ENCODE measurements around the gene ANKRD34A.
"Not testable (repeated sequence)": the region's sequence is repeated elsewhere in the genome, so short reads cannot be mapped to it uniquely, and the experiment has no call there.

The ANKRD34A gene

DNA sequence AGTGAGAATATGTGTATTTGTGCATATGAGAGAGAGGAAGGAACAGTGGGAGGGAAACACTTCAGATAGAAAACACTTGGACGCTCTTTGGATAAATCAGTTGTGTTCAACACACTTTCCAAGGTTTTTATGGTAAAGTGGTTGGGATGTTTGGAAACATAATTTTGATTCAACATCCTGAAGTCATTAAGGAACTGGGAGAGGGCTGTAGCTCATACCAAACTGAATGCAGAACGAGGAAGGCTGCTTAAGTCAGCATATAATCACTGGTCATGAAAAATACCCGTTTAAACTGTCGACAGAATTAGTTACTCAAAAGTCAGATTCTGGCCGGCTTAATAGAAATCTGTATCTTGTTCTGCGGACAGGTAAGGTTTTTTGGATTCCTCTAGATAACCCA lies 21.5 kb downstream of the ANKRD34A start:
- DNase-seq = no peak

DNA sequence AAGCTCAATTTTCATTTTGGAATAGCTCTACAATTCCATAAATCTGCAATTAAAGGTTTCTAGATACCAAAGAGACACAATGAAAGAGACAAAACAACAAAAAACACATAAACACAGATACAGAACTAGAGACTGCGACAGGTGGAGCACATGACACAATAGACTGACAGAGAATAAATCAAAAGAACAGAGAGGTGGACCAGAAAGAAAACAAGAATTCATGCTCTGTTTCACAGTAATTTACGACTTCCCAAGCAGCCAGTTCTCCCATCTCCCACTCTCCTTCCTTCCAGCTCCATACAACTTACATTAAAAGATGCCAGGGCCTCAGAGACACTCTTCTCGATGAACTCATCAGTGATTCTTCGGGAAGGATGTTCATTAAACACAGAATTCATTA lies 22.0 kb downstream of the ANKRD34A start:
- DNase-seq = no peak

DNA sequence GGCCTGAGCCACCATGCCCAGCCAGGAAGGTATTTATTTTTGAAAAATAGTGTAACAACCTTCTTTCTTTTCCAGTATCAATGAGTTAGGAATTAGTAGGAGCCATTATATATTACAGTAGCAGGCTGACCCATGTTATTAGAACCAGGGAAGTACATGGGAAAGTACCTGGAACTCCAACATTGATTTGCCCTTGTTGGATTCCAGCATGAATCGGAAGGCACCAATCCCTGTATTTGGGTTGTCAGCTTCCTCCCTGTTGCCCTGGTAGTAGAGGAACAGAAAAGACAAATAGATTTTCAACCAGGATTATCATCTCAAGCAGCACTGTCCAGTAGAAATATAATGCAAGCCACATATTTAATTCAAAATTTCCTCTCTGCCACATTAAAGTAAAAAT lies 26.9 kb downstream of the ANKRD34A start:
- no peak for DNase-seq

DNA sequence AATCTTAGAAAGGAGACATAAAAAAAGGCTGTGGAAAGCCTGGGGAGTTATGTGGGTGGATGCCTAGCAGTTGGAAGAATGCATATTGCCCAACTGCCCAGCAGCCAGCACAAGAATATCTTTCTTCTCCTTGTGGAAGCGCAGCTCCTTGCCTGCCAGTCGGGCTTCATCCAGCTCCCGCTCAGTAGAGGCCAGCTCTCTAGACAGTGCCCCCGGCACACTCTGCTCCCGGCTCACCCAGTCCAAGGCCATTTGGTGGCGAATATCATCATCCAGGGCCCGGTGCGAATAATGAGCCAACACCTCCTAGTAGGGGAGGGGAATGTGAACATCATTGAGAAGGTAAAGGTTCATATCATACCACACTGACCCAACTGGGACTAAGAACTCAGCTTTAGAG lies 28.1 kb downstream of the ANKRD34A start:
- DNase-seq = no peak

DNA sequence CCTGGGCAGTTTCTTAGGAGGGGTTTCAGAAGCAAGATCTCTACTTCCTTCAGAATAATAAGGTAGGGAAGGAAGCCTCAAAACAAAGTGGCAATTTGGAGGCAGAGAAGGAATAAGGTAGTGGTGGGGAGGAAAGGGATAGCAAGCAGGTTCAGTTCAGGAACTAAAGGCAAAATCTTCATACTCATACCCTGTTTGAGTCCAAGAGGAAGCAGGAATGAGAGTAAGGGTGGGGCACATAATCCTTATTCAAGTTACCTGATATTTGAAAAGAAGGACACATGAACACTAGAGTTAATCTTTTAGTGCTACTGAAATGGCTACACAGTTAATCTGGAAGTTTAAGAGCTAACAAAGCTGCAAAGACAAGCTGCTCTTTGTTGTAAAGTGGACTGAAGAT lies 28.7 kb downstream of the ANKRD34A start:
- DNase-seq = no peak

DNA sequence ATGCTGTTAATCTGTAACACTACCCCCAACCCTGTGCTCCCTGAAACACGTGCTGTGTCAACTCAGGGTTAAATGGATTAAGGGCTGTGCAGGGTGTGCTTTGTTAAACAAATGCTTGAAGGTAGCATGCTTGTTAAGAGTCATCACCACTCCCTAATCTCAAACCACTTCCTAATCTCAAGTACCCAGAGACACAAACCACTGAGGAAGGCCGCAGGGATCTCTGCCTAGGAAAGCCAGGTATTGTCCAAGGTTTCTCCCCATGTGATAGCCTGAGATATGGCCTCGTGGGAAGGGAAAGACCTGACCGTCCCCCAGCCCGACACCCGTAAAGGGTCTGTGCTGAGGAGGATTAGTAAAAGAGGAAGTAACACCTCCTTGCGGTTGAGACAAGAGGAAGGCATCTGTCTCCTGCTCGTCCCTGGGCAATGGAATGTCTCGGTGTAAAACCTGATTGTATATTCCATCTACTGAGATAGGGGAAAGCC lies 31.8 kb downstream of the ANKRD34A start:
- peak in 2 of 5 experiments; percentile 58 to 62 for DNase-seq

DNA sequence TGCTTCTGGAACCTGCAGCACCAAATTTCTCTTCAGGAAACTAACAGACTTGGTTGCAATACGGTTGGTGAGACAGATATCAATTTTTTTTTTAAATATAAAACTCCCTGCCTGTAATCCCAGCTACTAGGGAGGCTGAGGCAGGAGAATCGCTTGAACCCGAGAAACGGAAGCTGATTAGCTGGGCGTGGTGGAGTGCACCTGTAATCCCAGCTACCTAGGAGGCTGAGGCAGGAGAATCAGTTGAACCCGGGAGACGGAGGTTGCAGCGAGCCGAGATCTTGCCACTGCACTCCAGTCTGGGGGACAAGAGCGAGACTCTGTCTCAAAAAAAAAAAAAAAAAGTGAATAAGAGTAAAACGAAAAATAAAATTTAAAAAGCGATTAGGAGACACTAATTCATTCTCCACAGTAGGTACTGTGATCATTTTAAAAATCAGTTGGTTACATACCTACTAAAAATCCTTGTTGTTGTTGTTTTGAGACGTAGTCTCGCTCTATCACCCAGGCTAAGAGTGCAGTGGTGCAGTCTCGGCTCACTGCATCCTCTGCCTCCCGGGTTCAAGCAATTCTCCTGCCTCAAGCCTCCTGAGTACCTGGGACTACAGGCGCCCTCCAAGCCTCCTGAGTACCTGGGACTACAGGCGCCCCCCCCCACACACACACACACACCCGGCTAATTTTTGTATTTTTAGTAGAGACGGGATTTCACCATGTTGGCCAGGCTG lies 36.3 kb downstream of the ANKRD34A start:
- DNase-seq = peak in 1 of 5 experiments; percentile 33

DNA sequence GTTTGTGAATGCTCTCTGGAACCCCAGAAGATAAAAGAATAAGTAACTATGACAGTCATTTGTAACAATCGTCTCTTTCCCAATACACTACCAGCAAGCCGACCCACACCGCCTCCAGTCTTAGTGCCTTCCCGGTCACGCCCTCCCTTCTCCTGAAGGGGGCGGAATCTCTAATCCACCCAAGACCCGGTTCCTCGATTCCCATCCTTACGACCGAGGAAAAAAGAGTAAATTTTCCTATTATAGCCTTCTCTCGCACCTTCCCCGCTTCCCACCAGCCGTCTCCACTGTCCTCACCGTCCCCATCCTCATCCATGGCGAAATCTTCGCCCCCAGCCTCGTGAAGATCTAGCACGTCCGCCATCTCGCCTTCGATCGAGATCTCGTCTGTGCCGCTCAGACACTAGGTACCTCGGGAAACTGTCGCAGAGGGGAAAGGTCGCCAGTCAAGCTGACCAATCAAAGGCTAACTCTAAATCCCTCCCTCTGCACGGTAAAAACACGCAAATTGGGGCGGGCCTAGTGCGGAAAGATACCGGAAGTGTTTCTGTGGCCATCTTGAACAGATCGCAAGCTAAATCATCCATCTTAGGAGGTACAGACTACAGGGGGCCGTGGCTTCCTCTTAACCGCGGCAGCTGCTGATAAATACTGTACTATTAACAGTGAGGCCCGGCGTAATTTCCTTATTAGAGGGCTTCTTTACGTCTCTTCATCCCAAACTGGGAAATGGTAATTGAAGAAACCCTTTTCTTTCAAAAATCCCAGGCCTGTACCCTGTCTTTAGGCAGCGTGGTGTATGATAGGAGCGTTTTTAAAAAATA lies 37.1 kb downstream of the ANKRD34A start, which contains the start of gene RBM8A:
Gene RBM8A (minus strand): TSS at position 422 of the 824 bp plus-strand sequence. CDS start 58 bp downstream, at position 364.
- peak; percentile 70 to 99 (median 90) for DNase-seq

DNA sequence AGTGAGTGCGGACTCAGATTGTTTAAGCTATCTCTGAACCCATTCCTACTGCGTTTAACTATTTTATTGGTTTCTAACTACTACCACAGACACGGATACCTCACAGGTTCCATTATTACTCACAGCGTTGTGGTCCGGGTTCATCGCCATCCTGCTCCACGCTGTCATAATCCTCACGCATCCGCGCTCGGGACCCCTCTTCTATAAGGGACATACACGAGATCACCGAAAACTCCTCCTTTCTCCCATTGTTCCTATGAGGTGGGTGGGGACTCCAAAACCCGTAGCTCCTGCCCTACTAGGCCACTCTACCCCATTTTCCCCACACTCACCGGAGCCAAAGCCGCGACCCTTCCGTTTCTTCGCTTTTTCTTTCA lies 37.7 kb downstream of the ANKRD34A start:
- peak in 2 of 5 experiments; percentile 39 to 75 for DNase-seq

DNA sequence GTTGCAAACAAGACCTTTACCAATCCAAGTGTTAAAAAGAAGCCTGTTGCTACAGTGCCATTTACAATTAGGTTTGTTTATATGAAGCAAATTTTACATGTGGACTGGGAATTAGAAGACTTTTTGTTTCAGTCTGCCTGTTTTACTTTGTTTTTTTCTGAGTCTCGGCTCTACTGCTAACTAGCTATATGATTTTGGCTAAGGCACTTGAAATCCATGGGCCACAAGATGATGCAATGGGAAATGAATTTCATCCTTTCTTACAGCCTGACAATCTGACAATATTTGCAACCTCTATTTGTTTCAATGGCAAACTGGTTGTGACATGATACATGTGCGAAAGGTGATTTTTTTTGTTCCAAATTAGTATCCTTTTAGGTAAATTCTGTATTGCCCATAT lies 42.1 kb downstream of the ANKRD34A start:
- DNase-seq = no peak

DNA sequence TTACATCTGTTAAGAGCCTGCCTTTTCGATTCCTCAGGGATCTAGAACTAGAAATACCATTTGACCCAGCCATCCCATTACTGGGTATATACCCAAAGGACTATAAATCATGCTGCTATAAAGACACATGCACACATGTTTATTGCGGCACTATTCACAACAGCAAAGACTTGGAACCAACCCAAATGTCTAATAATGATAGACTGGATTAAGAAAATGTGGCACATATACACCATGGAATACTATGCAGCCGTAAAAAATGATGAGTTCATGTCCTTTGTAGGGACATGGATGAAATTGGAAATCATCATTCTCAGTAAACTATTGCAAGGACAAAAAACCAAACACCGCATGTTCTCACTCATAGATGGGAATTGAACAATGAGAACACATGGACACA lies 44.1 kb downstream of the ANKRD34A start:
- DNase-seq = not testable (repeated sequence)

DNA sequence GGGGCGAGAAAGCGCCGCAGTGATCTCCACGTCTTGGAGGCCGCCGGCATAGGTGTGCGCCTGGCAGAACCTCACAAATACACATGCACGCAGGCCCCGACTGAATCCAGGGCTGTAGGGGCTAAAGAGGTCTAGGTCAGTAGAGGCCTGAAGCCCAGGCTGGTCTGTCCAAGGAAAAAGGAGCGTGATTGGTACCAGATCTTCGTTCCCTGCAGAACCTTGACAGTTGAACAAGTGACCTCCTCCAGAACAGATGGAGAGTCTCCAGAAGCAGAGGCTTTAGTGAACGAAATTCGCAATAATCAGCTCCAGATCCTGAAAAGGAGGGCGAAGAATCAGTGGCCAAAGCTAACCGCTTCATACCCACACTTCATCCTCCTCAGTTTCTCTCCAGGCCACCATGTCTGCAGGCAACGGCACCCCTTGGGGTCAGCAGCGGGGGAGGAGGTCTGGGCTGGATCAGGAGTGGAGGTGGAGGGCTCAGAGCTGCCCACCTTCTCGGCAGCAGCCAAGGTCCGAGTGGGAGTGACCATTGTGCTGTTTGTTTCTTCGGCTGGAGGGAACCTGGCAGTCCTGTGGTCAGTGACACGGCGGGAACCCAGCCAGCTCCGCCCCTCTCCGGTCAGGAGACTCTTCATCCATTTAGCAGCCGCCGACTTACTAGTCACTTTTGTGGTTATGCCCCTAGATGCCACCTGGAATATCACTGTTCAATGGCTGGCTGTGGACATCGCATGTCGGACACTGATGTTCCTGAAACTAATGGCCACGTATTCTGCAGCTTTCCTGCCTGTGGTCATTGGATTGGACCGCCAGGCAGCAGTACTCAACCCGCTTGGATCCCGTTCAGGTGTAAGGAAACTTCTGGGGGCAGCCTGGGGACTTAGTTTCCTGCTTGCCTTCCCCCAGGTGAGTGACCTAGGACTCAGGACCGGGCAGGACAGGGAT lies 45.1 kb downstream of the ANKRD34A start:
- no peak for DNase-seq

DNA sequence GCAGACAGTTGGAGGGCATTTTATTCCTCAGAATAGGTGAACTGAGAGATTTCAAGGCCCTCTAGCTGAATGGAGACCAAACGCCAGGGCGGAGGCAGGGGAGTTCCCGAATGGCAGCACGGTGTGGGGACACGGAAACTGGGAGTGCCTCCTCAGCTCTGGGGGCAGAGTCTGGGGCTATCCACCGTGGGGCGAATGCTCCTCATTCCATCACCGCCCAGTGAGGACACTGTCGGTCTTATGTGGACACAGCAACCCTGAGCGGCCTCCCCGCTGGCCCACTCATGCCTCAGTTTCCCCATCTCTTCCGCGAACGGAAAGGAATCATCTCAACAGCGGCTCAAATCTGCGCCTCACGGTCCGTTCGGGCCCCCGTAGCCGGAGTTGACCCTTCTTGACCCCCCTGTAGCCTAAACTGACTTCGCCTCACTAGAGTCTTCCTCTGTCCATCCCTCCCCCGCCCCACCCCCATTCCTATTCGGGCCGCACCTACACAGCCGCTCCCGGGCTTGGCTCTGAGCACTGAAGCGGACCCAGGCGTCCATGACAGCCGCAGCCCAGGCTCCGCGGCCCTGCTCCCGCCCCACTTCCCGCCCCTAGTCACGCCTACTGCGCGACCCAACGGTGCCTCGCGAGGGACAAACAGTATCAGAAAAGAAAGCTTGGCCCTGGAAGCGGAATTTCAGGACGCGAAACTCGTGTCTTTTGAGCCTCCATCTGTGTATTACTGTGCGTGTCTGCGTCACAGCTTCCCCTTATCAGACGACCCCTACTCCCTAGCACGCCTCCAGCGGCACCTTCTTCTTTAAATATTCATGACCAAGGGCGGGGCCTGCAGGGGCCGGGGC lies 46.0 kb downstream of the ANKRD34A start, which contains the start of gene PEX11B:
Gene PEX11B (minus strand): TSS at position 574 of the 848 bp plus-strand sequence. CDS start 29 bp downstream, at position 545.
- DNase-seq = peak; percentile 81 to 94 (median 88)

DNA sequence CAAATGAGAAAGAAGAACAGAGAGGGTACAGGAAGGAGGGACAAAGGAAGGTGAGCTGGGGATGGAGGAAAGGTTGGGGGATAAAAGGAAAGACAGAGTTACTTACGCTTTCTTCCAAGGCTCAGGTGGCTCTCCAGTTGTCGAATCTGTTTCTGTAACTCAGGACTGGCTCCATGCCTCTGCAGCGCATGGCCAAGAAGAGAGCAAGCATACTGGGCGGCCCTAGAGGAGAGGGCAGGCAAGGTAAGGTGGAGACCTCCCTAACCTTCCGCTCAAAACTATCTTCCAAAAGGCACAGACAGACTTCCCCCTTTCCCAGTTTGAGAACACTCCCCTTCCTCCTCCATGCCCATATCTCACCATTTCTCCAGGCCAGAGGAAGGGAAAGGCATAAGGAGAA lies 46.8 kb downstream of the ANKRD34A start:
- DNase-seq = no peak

DNA sequence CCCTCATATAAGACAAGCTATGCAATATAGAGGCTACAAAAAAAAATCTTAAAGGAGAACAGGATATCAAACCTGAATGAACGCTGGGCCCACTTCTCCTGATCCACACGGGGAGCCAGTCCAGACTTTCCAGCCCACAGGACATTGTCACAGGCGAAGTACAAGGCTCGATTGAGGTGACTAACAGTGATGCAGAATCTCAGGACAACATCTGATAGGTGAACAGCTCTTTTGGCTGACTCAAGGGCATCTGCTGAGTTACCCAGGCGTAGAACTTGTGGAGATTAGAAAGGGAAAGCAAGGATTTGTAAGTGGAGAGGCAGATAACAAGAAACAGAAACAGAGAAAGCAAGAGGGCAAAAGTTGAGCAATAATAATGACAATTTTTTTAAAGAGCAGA lies 47.6 kb downstream of the ANKRD34A start:
- no peak for DNase-seq

DNA sequence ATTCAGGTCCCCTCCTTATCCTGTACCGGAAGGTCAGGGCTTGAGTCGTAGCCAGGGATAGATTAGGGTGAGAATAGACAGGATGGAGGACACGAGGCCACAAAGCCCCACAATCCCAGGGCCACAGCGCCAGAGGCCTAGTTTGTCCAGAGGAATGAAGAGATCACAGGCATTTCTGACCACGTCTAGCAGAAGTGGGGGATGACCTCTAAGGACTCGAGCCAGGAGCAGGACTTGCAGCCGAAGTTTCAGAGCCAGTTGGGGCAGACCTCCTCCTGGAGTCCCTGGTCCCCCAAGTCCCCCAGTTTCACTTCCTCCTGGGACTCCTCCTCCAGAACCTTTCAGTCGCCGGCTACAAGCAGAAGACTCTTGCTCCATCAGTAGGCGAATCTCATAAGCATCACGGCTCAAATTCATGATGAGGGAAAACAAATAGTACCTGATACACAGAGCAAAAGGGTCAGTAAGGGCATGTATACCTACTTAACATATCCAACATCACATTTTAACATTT lies 52.2 kb downstream of the ANKRD34A start:
- DNase-seq = no peak
